Measurements from ENCODE around the gene ARMC10. TPM values are rescaled to one million over a fixed set of nuclear protein-coding genes. Genes with fewer than 3 reads are reported as not detected.
"Not testable (repeated sequence)": the region's sequence is repeated elsewhere in the genome, so short reads cannot be mapped to it uniquely, and the experiment has no call there.

The ARMC10 gene
- total RNA-seq, 1 experiment from 2014 or later = 28.9 TPM

GRCh38 chr7:103083210-103083609 is 8.3 kb downstream of the ARMC10 start:
- no peak for DNase-seq
- Histone ChIP-seq H3K9me3 (no peaks in the 10 kb centered on the region), H3K27me3 (replicated peaks; ENCODE audit: control insufficient read depth, insufficient read depth, low read length) (no peaks in the 10 kb centered on the region), H3K36me3 (ENCODE audit: control insufficient read depth, insufficient read depth, low read length) (no peaks in the 10 kb centered on the region; the same call in 1 of the 2 replicates), H3K4me3 (ENCODE audit: low read depth, low read length) (no peak overlapping the region), H3K4me1 (no peaks in the 10 kb centered on the region)
- H3K4me1 Mint-ChIP-seq (ENCODE audit: low read depth, unreplicated experiment) = no peaks in the 10 kb centered on the region
- H3K27ac Mint-ChIP-seq (ENCODE audit: unreplicated experiment) = no peak overlapping the region
- peaks cover 13% of the 10 kb centered on the region for H3K36me3 Mint-ChIP-seq (ENCODE audit: insufficient read depth, unreplicated experiment)
- ChIA-PET CTCF (no interaction called here), POLR2A (no interaction called here)
- no peaks in the 10 kb centered on the region for H3K27me3 Mint-ChIP-seq (ENCODE audit: insufficient read depth, unreplicated experiment)
- intact Hi-C loops (cut with micrococcal nuclease; ENCODE audit: unreplicated experiment) = no loop called here
- no TSS peak for BruUV-seq (replicated peaks)
- H3K4me3 Mint-ChIP-seq (ENCODE audit: unreplicated experiment) = no peak overlapping the region
- no peak for TF ChIP-seq CTCF (IDR thresholded peaks at IDR 0.05; ENCODE audit: insufficient read depth in 1 of 2, low read depth in 1 of 2, low read length in 1 of 2, severe bottlenecking in 1 of 2, unreplicated experiment in 1 of 2)
- H3K9me3 Mint-ChIP-seq (ENCODE audit: unreplicated experiment) = no peaks in the 10 kb centered on the region

GRCh38 chr7:103092321-103092720 is 17.4 kb downstream of the ARMC10 start:
- H3K36me3 Mint-ChIP-seq (ENCODE audit: insufficient read depth, unreplicated experiment) = peaks cover 32% of the 10 kb centered on the region
- H3K27me3 ChIP-seq (replicated peaks; ENCODE audit: control insufficient read depth, insufficient read depth, low read length); H3K4me1 ChIP-seq; H3K36me3 ChIP-seq (ENCODE audit: control insufficient read depth, insufficient read depth, low read length); H3K4me3 Mint-ChIP-seq (ENCODE audit: unreplicated experiment); H3K4me3 ChIP-seq (ENCODE audit: low read depth, low read length); H3K9me3 Mint-ChIP-seq (ENCODE audit: unreplicated experiment); H3K9me3 ChIP-seq; CTCF ChIA-PET; H3K4me1 Mint-ChIP-seq (ENCODE audit: low read depth, unreplicated experiment); DNase-seq; H3K27me3 Mint-ChIP-seq (ENCODE audit: insufficient read depth, unreplicated experiment); H3K27ac Mint-ChIP-seq (ENCODE audit: unreplicated experiment); BruUV-seq (replicated peaks); intact Hi-C loops (cut with micrococcal nuclease; ENCODE audit: unreplicated experiment): not testable (repeated sequence)
- POLR2A ChIA-PET = interaction anchor here (0.5 kb wide), 1 partner anchor 18 kb away, joined by 3 read pairs; the partner anchor contains the start of genes ARMC10 and FBXL13

DNA sequence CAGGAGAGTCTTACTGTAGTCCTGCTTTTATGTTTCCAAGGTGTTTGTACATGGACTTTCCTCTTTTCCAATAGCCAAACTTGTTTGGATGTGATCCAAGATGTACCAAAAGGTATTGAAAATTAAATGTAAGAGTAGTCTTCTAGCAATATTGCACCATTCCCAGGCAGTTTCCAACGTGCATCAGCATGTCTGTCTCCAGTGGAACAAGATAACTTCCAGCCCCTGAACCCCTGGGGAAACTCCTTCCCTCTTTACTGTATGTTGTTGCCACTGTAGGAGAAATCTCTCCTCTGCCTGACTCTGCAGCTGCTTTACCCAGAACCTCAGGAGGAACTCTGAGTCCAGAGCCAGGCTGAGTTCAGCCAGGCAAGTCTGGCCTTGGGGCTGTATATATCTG is 18.5 kb downstream of the ARMC10 start:
- no peak overlapping the region for H3K27ac Mint-ChIP-seq (ENCODE audit: unreplicated experiment)
- no peak for DNase-seq
- H3K36me3 ChIP-seq (ENCODE audit: control insufficient read depth, insufficient read depth, low read length) = no peaks in the 10 kb centered on the region
- H3K9me3 Mint-ChIP-seq (ENCODE audit: unreplicated experiment) = no peaks in the 10 kb centered on the region
- no peaks in the 10 kb centered on the region for H3K9me3 ChIP-seq
- H3K4me1 Mint-ChIP-seq (ENCODE audit: low read depth, unreplicated experiment) = no peaks in the 10 kb centered on the region
- H3K27me3 Mint-ChIP-seq (ENCODE audit: insufficient read depth, unreplicated experiment) = no peaks in the 10 kb centered on the region
- ChIA-PET POLR2A (no interaction called here), CTCF (no interaction called here)
- H3K27me3 ChIP-seq (replicated peaks; ENCODE audit: control insufficient read depth, insufficient read depth, low read length) = no peaks in the 10 kb centered on the region
- peaks cover 33% of the 10 kb centered on the region for H3K36me3 Mint-ChIP-seq (ENCODE audit: insufficient read depth, unreplicated experiment)
- no peak overlapping the region for H3K4me3 Mint-ChIP-seq (ENCODE audit: unreplicated experiment)
- no TSS peak for BruUV-seq (replicated peaks)
- TF ChIP-seq CTCF (IDR thresholded peaks at IDR 0.05; ENCODE audit: insufficient read depth in 1 of 2, low read depth in 1 of 2, low read length in 1 of 2, severe bottlenecking in 1 of 2, unreplicated experiment in 1 of 2) = no peak
- intact Hi-C loops (cut with micrococcal nuclease; ENCODE audit: unreplicated experiment) = no loop called here
- no peaks in the 10 kb centered on the region for H3K4me1 ChIP-seq
- H3K4me3 ChIP-seq (ENCODE audit: low read depth, low read length) = no peak overlapping the region

DNA sequence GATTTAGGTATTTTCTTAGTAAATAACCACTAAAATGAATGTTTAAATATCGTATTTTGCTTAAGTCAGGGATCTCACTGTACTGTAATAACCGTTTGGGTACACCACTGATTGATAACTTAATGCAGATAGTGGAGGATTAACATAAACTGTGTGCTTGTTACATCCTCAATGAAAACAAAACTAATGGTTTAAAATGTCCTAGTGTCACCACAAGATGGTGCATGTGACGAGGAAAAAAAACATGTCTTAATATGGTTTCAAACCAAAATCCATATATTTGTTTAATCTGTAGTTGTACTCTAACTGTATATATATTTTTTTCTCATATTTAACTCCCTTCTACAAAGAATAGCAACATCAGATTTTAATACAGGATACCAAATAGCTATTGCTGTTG is 19.2 kb downstream of the ARMC10 start:
- no peak overlapping the region for H3K4me3 ChIP-seq (ENCODE audit: low read depth, low read length)
- intact Hi-C loops (cut with micrococcal nuclease; ENCODE audit: unreplicated experiment) = no loop called here
- no TSS peak for BruUV-seq (replicated peaks)
- TF ChIP-seq CTCF (IDR thresholded peaks at IDR 0.05; ENCODE audit: insufficient read depth in 1 of 2, low read depth in 1 of 2, low read length in 1 of 2, severe bottlenecking in 1 of 2, unreplicated experiment in 1 of 2) = no peak
- no peaks in the 10 kb centered on the region for H3K36me3 ChIP-seq (ENCODE audit: control insufficient read depth, insufficient read depth, low read length)
- ChIA-PET CTCF (no interaction called here), POLR2A (no interaction called here)
- Mint-ChIP-seq H3K36me3 (ENCODE audit: insufficient read depth, unreplicated experiment) (peaks cover 33% of the 10 kb centered on the region), H3K9me3 (ENCODE audit: unreplicated experiment) (no peaks in the 10 kb centered on the region), H3K4me3 (ENCODE audit: unreplicated experiment) (no peak overlapping the region), H3K27me3 (ENCODE audit: insufficient read depth, unreplicated experiment) (no peaks in the 10 kb centered on the region), H3K4me1 (ENCODE audit: low read depth, unreplicated experiment) (no peaks in the 10 kb centered on the region), H3K27ac (ENCODE audit: unreplicated experiment) (no peak overlapping the region)
- no peaks in the 10 kb centered on the region for H3K9me3 ChIP-seq
- no peaks in the 10 kb centered on the region for H3K4me1 ChIP-seq
- no peak for DNase-seq
- no peaks in the 10 kb centered on the region for H3K27me3 ChIP-seq (replicated peaks; ENCODE audit: control insufficient read depth, insufficient read depth, low read length)

- H3K4me1 ChIP-seq; CTCF ChIA-PET; H3K27ac Mint-ChIP-seq (ENCODE audit: unreplicated experiment); H3K27me3 Mint-ChIP-seq (ENCODE audit: insufficient read depth, unreplicated experiment); H3K9me3 ChIP-seq; POLR2A ChIA-PET; H3K27me3 ChIP-seq (replicated peaks; ENCODE audit: control insufficient read depth, insufficient read depth, low read length); H3K4me3 ChIP-seq (ENCODE audit: low read depth, low read length); H3K9me3 Mint-ChIP-seq (ENCODE audit: unreplicated experiment); intact Hi-C loops (cut with micrococcal nuclease; ENCODE audit: unreplicated experiment); H3K4me3 Mint-ChIP-seq (ENCODE audit: unreplicated experiment); H3K36me3 ChIP-seq (ENCODE audit: control insufficient read depth, insufficient read depth, low read length); DNase-seq; H3K4me1 Mint-ChIP-seq (ENCODE audit: low read depth, unreplicated experiment); BruUV-seq (replicated peaks): not testable (repeated sequence)
- peaks cover 37% of the 10 kb centered on the region for H3K36me3 Mint-ChIP-seq (ENCODE audit: insufficient read depth, unreplicated experiment)
Measured at GRCh38 chr7:103095558-103095957, 20.6 kb downstream of the ARMC10 start.

Data from Caco-2 (cell line).